ENCODE results near the gene GALNT18. TPM values are rescaled to one million over a fixed set of nuclear protein-coding genes. Genes with fewer than 3 reads are reported as not detected.

Gene GALNT18
- total RNA-seq, 1 experiment from 2014 or later: 1.7 TPM

- Histone ChIP-seq H3K56ac (ENCODE audit: insufficient read length, low read depth, low read length) (no peak overlapping the region), H2BK12ac (ENCODE audit: insufficient read length, low read depth, low read length) (no peak overlapping the region), H3K23ac (ENCODE audit: insufficient read length, low read depth, low read length) (no peak overlapping the region), H3K9me3 (ENCODE audit: control insufficient read depth, low read depth, low read length) (no peaks in the 10 kb centered on the region), H3K23me2 (ENCODE audit: insufficient read length, low read depth, low read length, poor library complexity, severe bottlenecking) (no peaks in the 10 kb centered on the region), H3K27me3 (ENCODE audit: insufficient read depth, low read length) (no peaks in the 10 kb centered on the region), H2BK20ac (ENCODE audit: low read depth, low read length, poor library complexity, severe bottlenecking) (no peak overlapping the region), H3K18ac (ENCODE audit: insufficient read length, low read depth, low read length) (no peak overlapping the region), H2AFZ (ENCODE audit: low read length) (no peak overlapping the region), H4K5ac (ENCODE audit: insufficient read length, low read depth, low read length) (no peak overlapping the region), H3K4me2 (ENCODE audit: insufficient read depth, insufficient read length, low read length) (no peak overlapping the region), H2AK5ac (ENCODE audit: insufficient read length, low read length) (no peak overlapping the region), H3K9ac (ENCODE audit: extremely low read depth, insufficient read length, low read length) (no peak overlapping the region), H3K27ac (ENCODE audit: insufficient read length, low read depth, low read length) (no peak overlapping the region), H3K79me2 (ENCODE audit: insufficient read depth, low read length) (no peaks in the 10 kb centered on the region), H2BK5ac (ENCODE audit: insufficient read length, low read length) (no peak overlapping the region), H2BK120ac (ENCODE audit: low read depth, low read length, poor library complexity, severe bottlenecking) (no peak overlapping the region), H2BK15ac (ENCODE audit: low read depth, low read length) (no peak overlapping the region), H3K4ac (ENCODE audit: low read depth, low read length) (no peak overlapping the region), H4K8ac (replicated peaks; ENCODE audit: insufficient read length, low read depth, low read length) (no peak overlapping the region), H4K20me1 (ENCODE audit: control insufficient read depth, insufficient read depth, insufficient read length) (no peaks in the 10 kb centered on the region), H3K4me1 (ENCODE audit: insufficient read depth, low read length) (no peaks in the 10 kb centered on the region), H3K79me1 (ENCODE audit: insufficient read depth, low read depth, low read length, poor library complexity, severe bottlenecking) (no peaks in the 10 kb centered on the region), H3T11ph (ENCODE audit: low read length) (no peak overlapping the region), H4K91ac (ENCODE audit: insufficient read length, low read depth, low read length) (no peak overlapping the region), H3K14ac (ENCODE audit: insufficient read depth, low read length) (no peak overlapping the region)
- no peak for DNase-seq
- H3K4me3 Mint-ChIP-seq: no peak overlapping the region
- H3K4me1 Mint-ChIP-seq: peaks cover 7 to 8% of the 10 kb centered on the region in 2 experiments; a peak in 3 of 4 replicates
- H3K36me3 Mint-ChIP-seq (ENCODE audit: insufficient read depth in 1 of 3, low read depth in 3 of 3): no peaks in the 10 kb centered on the region; a peak in 2 of 7 replicates
- TF ChIP-seq, protein P1, sequence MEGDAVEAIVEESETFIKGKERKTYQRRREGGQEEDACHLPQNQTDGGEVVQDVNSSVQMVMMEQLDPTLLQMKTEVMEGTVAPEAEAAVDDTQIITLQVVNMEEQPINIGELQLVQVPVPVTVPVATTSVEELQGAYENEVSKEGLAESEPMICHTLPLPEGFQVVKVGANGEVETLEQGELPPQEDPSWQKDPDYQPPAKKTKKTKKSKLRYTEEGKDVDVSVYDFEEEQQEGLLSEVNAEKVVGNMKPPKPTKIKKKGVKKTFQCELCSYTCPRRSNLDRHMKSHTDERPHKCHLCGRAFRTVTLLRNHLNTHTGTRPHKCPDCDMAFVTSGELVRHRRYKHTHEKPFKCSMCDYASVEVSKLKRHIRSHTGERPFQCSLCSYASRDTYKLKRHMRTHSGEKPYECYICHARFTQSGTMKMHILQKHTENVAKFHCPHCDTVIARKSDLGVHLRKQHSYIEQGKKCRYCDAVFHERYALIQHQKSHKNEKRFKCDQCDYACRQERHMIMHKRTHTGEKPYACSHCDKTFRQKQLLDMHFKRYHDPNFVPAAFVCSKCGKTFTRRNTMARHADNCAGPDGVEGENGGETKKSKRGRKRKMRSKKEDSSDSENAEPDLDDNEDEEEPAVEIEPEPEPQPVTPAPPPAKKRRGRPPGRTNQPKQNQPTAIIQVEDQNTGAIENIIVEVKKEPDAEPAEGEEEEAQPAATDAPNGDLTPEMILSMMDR (conservative IDR thresholded peaks at IDR 0.05): no peak
- peaks cover 10% of the 10 kb centered on the region for H3K27me3 Mint-ChIP-seq (ENCODE audit: low read depth)
- no peak overlapping the region for H3K27ac Mint-ChIP-seq
- no CpG with 5 or more reads among the region's 1 CpG for WGBS (ENCODE audit: extremely low coverage, insufficient read length, low lambda C conversion rate)
- peaks cover 6 to 13% of the 10 kb centered on the region in 2 experiments; a peak in 4 of 5 replicates for H3K9me3 Mint-ChIP-seq
Observed at GRCh38 chr11:11641581-11641980, 19.8 kb upstream of the GALNT18 start.
